ENCODE measurements around the gene OSTF1. TPM values are rescaled to one million over a fixed set of nuclear protein-coding genes. Genes with fewer than 3 reads are reported as not detected.

OSTF1 gene
- total RNA-seq, 1 donor from 2014 or later, result 20.6 TPM

- ATAC-seq (ENCODE audit: poor library complexity) (no peak), DNase-seq (no peak)
- intact Hi-C loops (cut with DNase I), result no loop called here
Observed at GRCh38 chr9:75186767-75187380, 98.6 kb downstream of the OSTF1 start.

- DNase-seq (no peak), ATAC-seq (ENCODE audit: poor library complexity) (no peak)
- intact Hi-C loops (cut with DNase I), result no loop called here
Observed at GRCh38 chr9:75188756-75189155, 100.4 kb downstream of the OSTF1 start.

GRCh38 chr9:75190762-75191161 is 102.4 kb downstream of the OSTF1 start:
- intact Hi-C loops (cut with DNase I), result loop anchor here (10.0 kb wide), 1 partner anchor 1114 kb away; no protein-coding TSS in a partner anchor
- DNase-seq (no peak), ATAC-seq (ENCODE audit: poor library complexity) (no peak)

Other genes starting within 250 kb of the OSTF1 start
- gene TRPM6, start 200.6 kb upstream of the OSTF1 start, total RNA-seq, result 0.27 TPM
- 3.0 TPM for gene C9orf40, start 135.6 kb upstream of the OSTF1 start, total RNA-seq
- gene CARNMT1, start 60.2 kb upstream of the OSTF1 start, total RNA-seq, result 12.6 TPM
- 17.3 TPM for gene NMRK1, start 359 bp upstream of the OSTF1 start, total RNA-seq

All from Right ventricle myocardium superior (tissue), 1 donor.